Mesenteric fat pad (tissue), 1 donor: ENCODE results near the gene PTPRF. TPM values are rescaled to one million over a fixed set of nuclear protein-coding genes. Genes with fewer than 3 reads are reported as not detected.
"Not testable (repeated sequence)": the region's sequence is repeated elsewhere in the genome, so short reads cannot be mapped to it uniquely, and the experiment has no call there.

ENCODE experiments used
- DNase-seq: peaks from one replicate; pipeline ENCODE4 v3.0.0-alpha.2; 2020; ENCODE audit warnings: low spot score
- long read RNA-seq: library from polyadenylated mRNA; unstranded; transcript quantifications from one replicate; pipeline ENCODE4 v2.0.0, GENCODE V29; 2020
- total RNA-seq: library from RNA; stranded (reverse); fragmentation: NEBNext Ultra II Directional; extraction: Animal tissue kit (Norgen Biotek cat#: 25700); gene quantifications from one replicate; pipeline ENCODE4 v1.2.1, GENCODE V29; 2021
- donor health status: DM: yes; HTN: yes; CAD: no.

Gene PTPRF
- 270 TPM for total RNA-seq
- long read RNA-seq, partial matches to known transcripts, result 147 of 206 reads
- long read RNA-seq, other reads (novel, unspliced or antisense), result 59 of 206 reads

GRCh38 chr1:43530483-43531106 is at the start of gene PTPRF:
PTPRF (plus strand) TSS chr1:43530883; CDS start chr1:43545076, 14,193 bp downstream.
- DNase-seq, result peak; percentile 93

GRCh38 chr1:43481491-43481890 is 49.2 kb upstream of the PTPRF start:
- DNase-seq, result no peak

GRCh38 chr1:43482215-43482614 is 48.5 kb upstream of the PTPRF start:
- DNase-seq, result no peak

- DNase-seq, result no peak
Measured at GRCh38 chr1:43484367-43484766, 46.3 kb upstream of the PTPRF start.

- DNase-seq, result no peak
Measured at GRCh38 chr1:43488165-43488564, 42.5 kb upstream of the PTPRF start.

- no peak for DNase-seq
Measured at GRCh38 chr1:43491061-43491460, 39.6 kb upstream of the PTPRF start.

GRCh38 chr1:43492826-43493225 is 37.9 kb upstream of the PTPRF start:
- DNase-seq, result no peak

- DNase-seq, result no peak
Measured at GRCh38 chr1:43493661-43494450, 36.8 kb upstream of the PTPRF start.

- DNase-seq, result no peak
Measured at GRCh38 chr1:43495204-43495603, 35.5 kb upstream of the PTPRF start.

GRCh38 chr1:43499898-43500297 is 30.8 kb upstream of the PTPRF start:
- no peak for DNase-seq

- not testable (repeated sequence) for DNase-seq
Measured at GRCh38 chr1:43501806-43502205, 28.9 kb upstream of the PTPRF start.

- DNase-seq, result no peak
Measured at GRCh38 chr1:43503534-43503933, 27.1 kb upstream of the PTPRF start.

- no peak for DNase-seq
Measured at GRCh38 chr1:43505077-43505780, 25.5 kb upstream of the PTPRF start.

- no peak for DNase-seq
Measured at GRCh38 chr1:43506233-43506632, 24.4 kb upstream of the PTPRF start.

- DNase-seq, result no peak
Measured at GRCh38 chr1:43507296-43508295, 23.1 kb upstream of the PTPRF start.

GRCh38 chr1:43509007-43509739 is 21.5 kb upstream of the PTPRF start:
- DNase-seq, result no peak

- DNase-seq, result no peak
Measured at GRCh38 chr1:43509740-43510375, 20.8 kb upstream of the PTPRF start.

- no peak for DNase-seq
Measured at GRCh38 chr1:43510621-43511020, 20.1 kb upstream of the PTPRF start.

- DNase-seq, result no peak
Measured at GRCh38 chr1:43511394-43511793, 19.3 kb upstream of the PTPRF start.

GRCh38 chr1:43512133-43512532 is 18.6 kb upstream of the PTPRF start:
- DNase-seq, result no peak
